ENCODE measurements around the gene CARMIL3.

DNA sequence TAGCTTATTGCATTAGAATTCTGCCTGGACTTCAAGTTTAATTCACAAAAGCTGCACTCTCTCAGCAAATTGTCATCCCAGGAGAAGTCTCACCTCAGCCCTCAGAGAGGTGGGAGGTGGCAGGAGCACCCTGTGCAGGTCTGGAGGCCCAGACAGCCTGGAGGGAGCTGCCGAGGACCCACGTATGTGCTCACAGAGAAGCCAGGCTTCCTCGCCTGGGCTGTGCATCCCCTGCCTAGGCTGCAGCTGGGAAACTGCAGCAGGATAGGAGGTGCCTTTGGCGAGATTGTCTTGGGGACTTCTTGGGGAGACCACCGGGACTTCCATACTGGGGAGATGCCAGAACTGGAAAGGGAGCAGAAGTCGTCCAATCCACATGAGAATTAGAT is 28.3 kb downstream of the CARMIL3 start:
- TF ChIP-seq, protein P1, sequence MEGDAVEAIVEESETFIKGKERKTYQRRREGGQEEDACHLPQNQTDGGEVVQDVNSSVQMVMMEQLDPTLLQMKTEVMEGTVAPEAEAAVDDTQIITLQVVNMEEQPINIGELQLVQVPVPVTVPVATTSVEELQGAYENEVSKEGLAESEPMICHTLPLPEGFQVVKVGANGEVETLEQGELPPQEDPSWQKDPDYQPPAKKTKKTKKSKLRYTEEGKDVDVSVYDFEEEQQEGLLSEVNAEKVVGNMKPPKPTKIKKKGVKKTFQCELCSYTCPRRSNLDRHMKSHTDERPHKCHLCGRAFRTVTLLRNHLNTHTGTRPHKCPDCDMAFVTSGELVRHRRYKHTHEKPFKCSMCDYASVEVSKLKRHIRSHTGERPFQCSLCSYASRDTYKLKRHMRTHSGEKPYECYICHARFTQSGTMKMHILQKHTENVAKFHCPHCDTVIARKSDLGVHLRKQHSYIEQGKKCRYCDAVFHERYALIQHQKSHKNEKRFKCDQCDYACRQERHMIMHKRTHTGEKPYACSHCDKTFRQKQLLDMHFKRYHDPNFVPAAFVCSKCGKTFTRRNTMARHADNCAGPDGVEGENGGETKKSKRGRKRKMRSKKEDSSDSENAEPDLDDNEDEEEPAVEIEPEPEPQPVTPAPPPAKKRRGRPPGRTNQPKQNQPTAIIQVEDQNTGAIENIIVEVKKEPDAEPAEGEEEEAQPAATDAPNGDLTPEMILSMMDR (IDR thresholded peaks at IDR 0.05), result no peak
- no peak for TF ChIP-seq POLR2A (IDR thresholded peaks at IDR 0.05)
- TF ChIP-seq POLR2AphosphoS5 (IDR thresholded peaks at IDR 0.05), result no peak

Measured in prostate gland (tissue), 2 donors.